ENCODE data around the gene MSL3B.

Gene MSL3B

DNA sequence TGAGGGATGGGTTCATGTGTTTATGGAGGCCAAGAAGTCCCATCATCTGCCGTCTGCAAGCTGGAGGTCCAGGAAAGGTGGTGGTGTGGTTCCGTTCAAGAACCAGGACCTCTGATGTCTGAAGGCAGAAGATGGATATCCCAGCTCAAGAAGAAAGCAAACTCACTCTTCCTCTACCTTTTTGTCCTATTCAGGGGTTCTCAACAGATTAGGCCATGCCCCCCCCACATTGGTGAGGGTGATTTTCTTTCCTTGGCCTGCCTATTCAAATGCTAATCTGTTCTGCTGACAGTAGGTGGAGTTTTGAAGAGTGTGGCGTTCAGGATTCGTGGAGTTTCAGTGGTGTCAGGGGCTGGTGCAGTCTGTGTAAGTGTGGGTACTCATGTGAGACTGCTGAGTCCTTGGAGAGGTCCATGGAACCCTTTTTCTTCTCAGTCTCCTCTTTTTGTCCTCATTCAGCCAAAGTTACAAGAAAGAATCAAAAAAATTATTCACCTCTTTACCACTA, 5.9 kb downstream of the MSL3B start:
- Histone ChIP-seq H3K4me1 (ENCODE audit: insufficient read depth, insufficient read length) (no peaks in the 10 kb centered on the region), H3K27me3 (ENCODE audit: insufficient read depth, insufficient read length) (no peaks in the 10 kb centered on the region), H3K4me3 (ENCODE audit: insufficient read length, low read depth) (no peak overlapping the region), H3K9me3 (ENCODE audit: insufficient read depth, low read length) (peaks cover 16% of the 10 kb centered on the region; the same call in 1 of the 2 replicates), H3K36me3 (ENCODE audit: insufficient read depth, insufficient read length, low read length) (peaks cover 14% of the 10 kb centered on the region), H3K9ac (ENCODE audit: insufficient read length, low read depth) (no peak overlapping the region)
- no peak for TF ChIP-seq ZNF274 (IDR thresholded peaks at IDR 0.05; ENCODE audit: low read depth, low read length)
- TF ChIP-seq YY1 (IDR thresholded peaks at IDR 0.05; ENCODE audit: insufficient read depth, insufficient read length): no peak
- TF ChIP-seq SUZ12 (IDR thresholded peaks at IDR 0.05; ENCODE audit: extremely low read depth, insufficient read depth, insufficient read length): no peak
- DNase-seq (ENCODE audit: low read depth, low spot score): no peak

DNA sequence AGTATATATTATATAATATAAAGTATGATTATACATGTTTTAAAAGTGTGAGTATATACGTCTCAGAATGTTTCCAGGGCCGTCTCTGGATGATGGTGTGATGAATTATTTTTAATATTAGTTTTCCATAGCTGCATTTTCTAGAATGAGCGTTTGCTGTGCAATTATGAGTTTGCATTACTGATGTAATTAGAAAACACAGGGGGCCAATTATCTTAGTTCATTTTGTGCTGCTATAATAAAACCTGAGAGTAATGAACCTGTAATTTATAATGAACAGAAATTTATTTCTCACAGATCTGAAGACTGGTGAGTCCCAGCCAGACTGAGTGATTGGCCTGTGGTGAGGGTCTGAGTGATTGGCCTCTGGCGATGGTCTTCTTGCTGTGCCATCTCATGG, 9.9 kb downstream of the MSL3B start:
- Histone ChIP-seq H3K9ac (ENCODE audit: insufficient read length, low read depth) (no peak overlapping the region), H3K27me3 (ENCODE audit: insufficient read depth, insufficient read length) (no peaks in the 10 kb centered on the region), H3K4me1 (ENCODE audit: insufficient read depth, insufficient read length) (no peaks in the 10 kb centered on the region), H3K36me3 (ENCODE audit: insufficient read depth, insufficient read length, low read length) (peaks cover 4% of the 10 kb centered on the region), H3K9me3 (ENCODE audit: insufficient read depth, low read length) (no peaks in the 10 kb centered on the region), H3K4me3 (ENCODE audit: insufficient read length, low read depth) (no peak overlapping the region)
- no peak for DNase-seq (ENCODE audit: low read depth, low spot score)
- TF ChIP-seq ZNF274 (IDR thresholded peaks at IDR 0.05; ENCODE audit: low read depth, low read length): no peak
- TF ChIP-seq SUZ12 (IDR thresholded peaks at IDR 0.05; ENCODE audit: extremely low read depth, insufficient read depth, insufficient read length): no peak
- no peak for TF ChIP-seq YY1 (IDR thresholded peaks at IDR 0.05; ENCODE audit: insufficient read depth, insufficient read length)

DNA sequence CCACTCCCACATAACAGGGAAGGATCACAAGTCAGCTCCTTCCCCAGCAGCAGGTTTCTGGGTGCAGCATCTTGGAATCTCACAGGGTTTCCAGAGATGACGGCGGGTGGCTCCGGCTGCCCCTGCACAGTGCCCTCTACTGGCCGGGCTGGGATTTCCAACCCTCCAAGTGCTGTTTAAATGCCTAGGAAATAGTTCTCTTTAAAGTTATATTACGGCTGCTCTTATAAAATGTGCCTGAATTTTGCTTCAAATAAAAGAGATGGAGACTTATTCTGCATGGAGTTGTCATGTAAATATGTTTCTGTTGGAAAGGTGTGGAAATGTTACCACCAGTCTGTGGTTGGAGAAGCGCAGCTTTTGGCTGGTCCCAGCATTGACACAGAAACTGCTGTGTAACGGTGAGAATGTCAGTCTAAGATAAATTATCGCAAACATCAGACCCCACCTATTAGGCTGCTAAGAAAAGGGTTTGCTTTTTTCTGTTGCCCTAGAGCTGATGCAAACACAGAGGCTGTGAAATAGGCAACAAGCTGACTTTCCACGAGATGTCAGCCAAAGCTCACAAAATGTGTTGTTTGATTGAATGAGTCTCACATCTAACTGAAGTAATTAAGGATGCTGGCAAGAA, 10.6 kb downstream of the MSL3B start:
- TF ChIP-seq ZNF274 (IDR thresholded peaks at IDR 0.05; ENCODE audit: low read depth, low read length) (no peak), SUZ12 (IDR thresholded peaks at IDR 0.05; ENCODE audit: extremely low read depth, insufficient read depth, insufficient read length) (no peak), YY1 (IDR thresholded peaks at IDR 0.05; ENCODE audit: insufficient read depth, insufficient read length) (no peak)
- H3K9ac ChIP-seq (ENCODE audit: insufficient read length, low read depth): no peak overlapping the region
- H3K27me3 ChIP-seq (ENCODE audit: insufficient read depth, insufficient read length): no peaks in the 10 kb centered on the region
- peaks cover 11% of the 10 kb centered on the region for H3K36me3 ChIP-seq (ENCODE audit: insufficient read depth, insufficient read length, low read length)
- no peaks in the 10 kb centered on the region for H3K4me1 ChIP-seq (ENCODE audit: insufficient read depth, insufficient read length)
- no peak overlapping the region for H3K4me3 ChIP-seq (ENCODE audit: insufficient read length, low read depth)
- no peak for DNase-seq (ENCODE audit: low read depth, low spot score)
- H3K9me3 ChIP-seq (ENCODE audit: insufficient read depth, low read length): no peaks in the 10 kb centered on the region

DNA sequence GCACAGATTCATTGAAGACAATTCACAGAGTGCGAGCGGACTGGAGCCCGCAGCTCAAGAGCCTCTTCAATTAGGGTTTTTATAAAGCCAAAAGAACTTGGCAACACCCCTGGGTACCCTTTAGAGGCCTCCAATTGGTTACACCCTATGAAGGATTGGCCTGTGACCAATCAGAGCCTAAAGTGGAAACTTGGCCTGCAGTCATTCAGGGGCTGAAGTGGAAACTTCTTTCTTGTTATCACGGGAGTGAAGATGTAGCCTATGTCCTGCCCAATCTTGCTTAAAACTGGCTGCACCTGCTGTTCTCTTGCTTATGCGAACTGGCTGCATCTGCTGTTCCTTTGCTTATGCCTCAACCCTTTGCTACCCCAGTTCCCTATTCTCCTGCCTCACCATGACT, 12.0 kb downstream of the MSL3B start:
- Histone ChIP-seq H3K27me3 (ENCODE audit: insufficient read depth, insufficient read length) (no peaks in the 10 kb centered on the region), H3K9me3 (ENCODE audit: insufficient read depth, low read length) (no peaks in the 10 kb centered on the region), H3K36me3 (ENCODE audit: insufficient read depth, insufficient read length, low read length) (peaks cover 25% of the 10 kb centered on the region), H3K9ac (ENCODE audit: insufficient read length, low read depth) (no peak overlapping the region), H3K4me1 (ENCODE audit: insufficient read depth, insufficient read length) (no peaks in the 10 kb centered on the region), H3K4me3 (ENCODE audit: insufficient read length, low read depth) (no peak overlapping the region)
- no peak for DNase-seq (ENCODE audit: low read depth, low spot score)
- TF ChIP-seq SUZ12 (IDR thresholded peaks at IDR 0.05; ENCODE audit: extremely low read depth, insufficient read depth, insufficient read length): no peak
- TF ChIP-seq YY1 (IDR thresholded peaks at IDR 0.05; ENCODE audit: insufficient read depth, insufficient read length): no peak
- TF ChIP-seq ZNF274 (IDR thresholded peaks at IDR 0.05; ENCODE audit: low read depth, low read length): no peak

DNA sequence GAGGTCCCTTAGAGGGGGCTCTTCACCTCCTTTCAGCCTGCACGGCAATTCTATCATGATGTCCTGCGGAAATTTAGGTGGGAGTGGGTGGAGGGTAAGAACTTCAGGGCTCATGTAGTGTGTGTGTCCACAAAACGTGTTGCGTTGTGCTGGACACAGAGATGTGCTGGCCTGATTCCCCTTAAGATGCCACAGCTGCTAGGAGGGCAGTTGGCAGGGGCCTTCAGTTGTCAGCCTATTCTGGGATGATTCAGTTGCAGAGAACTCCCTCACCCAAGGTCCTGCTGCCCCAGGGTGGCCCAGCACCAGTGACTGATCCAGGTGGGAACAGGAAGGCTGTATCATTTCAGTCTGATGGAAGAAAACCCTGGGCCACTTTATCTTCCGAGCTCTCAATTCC, 12.8 kb downstream of the MSL3B start:
- H3K9me3 ChIP-seq (ENCODE audit: insufficient read depth, low read length): no peaks in the 10 kb centered on the region
- no peak overlapping the region for H3K9ac ChIP-seq (ENCODE audit: insufficient read length, low read depth)
- H3K4me3 ChIP-seq (ENCODE audit: insufficient read length, low read depth): no peak overlapping the region
- H3K27me3 ChIP-seq (ENCODE audit: insufficient read depth, insufficient read length): no peaks in the 10 kb centered on the region
- peaks cover 34% of the 10 kb centered on the region for H3K36me3 ChIP-seq (ENCODE audit: insufficient read depth, insufficient read length, low read length)
- DNase-seq (ENCODE audit: low read depth, low spot score): no peak
- H3K4me1 ChIP-seq (ENCODE audit: insufficient read depth, insufficient read length): no peaks in the 10 kb centered on the region
- no peak for TF ChIP-seq ZNF274 (IDR thresholded peaks at IDR 0.05; ENCODE audit: low read depth, low read length)
- no peak for TF ChIP-seq YY1 (IDR thresholded peaks at IDR 0.05; ENCODE audit: insufficient read depth, insufficient read length)
- no peak for TF ChIP-seq SUZ12 (IDR thresholded peaks at IDR 0.05; ENCODE audit: extremely low read depth, insufficient read depth, insufficient read length)

DNA sequence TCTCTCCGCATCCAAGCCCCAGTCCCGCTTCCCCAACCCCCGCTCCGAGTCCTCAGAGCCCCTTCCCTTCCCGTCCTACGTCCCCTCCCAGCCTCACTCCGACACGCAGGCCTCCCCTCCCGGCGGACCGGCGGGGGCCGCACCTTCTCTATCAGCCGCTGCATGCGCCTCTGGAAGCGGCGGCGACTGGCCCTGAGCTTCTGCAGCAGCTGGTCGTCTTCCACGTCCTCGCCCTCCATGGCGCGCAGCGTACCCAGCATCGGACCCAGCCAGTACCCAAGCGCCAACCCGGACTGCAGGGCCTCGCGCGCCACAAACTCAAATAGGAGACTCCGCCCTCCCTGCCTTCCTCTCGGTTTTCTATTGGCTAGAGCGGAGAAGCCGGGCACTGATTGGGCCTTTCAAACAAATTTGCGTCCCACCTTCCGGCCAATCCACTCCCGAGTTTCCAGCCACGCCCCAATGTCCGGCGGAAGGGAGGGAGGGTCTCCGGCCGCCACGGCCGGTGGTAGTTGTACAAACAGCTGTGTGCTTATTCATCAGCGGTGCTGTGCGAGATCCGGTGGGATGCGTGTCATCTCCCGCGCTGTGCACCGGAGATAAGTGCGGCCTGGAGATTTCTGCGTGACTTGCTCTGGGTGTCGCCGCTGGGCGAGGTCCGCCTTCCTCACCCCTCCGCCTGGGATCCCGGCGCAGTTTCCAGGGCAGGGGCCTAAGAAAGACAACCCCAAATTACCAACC, 13.8 kb downstream of the MSL3B start, which contains the start of gene HJURP:
Gene HJURP, minus strand, starts transcription at position 295 of the 741 bp plus-strand sequence. Its CDS starts 35 bp downstream, at position 260.
- H3K27me3 ChIP-seq (ENCODE audit: insufficient read depth, insufficient read length): no peaks in the 10 kb centered on the region
- DNase-seq (ENCODE audit: low read depth, low spot score): peak; percentile 94
- TF ChIP-seq SUZ12 (IDR thresholded peaks at IDR 0.05; ENCODE audit: extremely low read depth, insufficient read depth, insufficient read length): no peak
- no peak for TF ChIP-seq YY1 (IDR thresholded peaks at IDR 0.05; ENCODE audit: insufficient read depth, insufficient read length)
- TF ChIP-seq ZNF274 (IDR thresholded peaks at IDR 0.05; ENCODE audit: low read depth, low read length): no peak

DNA sequence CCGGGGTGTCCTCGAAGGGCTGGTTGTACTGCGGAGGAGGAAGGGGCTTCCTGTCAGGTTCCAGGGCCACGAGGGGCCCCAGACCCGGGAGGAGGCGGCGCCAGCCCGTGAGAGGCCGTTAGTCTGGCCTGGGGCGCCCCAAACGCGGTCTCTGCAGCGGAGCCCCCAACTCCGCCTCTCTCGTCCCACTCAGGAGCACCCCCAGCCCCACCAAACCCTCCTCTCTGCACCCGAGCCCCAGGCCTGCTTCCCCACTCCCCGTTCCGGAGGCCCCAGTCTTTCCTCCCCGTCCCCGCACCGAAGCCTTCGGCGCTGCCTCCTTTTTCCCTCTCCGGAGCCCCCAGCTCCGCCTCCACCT, 14.3 kb downstream of the MSL3B start:
- no peaks in the 10 kb centered on the region for H3K4me1 ChIP-seq (ENCODE audit: insufficient read depth, insufficient read length)

More for the DNA sequence above, 13.8 kb downstream of the MSL3B start, which contains the start of gene HJURP:
- Histone ChIP-seq H3K9ac (ENCODE audit: insufficient read length, low read depth) (peak within 1 kb of the TSS; percentile 96), H3K4me1 (ENCODE audit: insufficient read depth, insufficient read length) (no peaks in the 10 kb centered on the region), H3K4me3 (ENCODE audit: insufficient read length, low read depth) (peak within 1 kb of the TSS; percentile 93), H3K9me3 (ENCODE audit: insufficient read depth, low read length) (no peaks in the 10 kb centered on the region), H3K36me3 (ENCODE audit: insufficient read depth, insufficient read length, low read length) (peaks cover 43% of the 10 kb centered on the region)

More for the DNA sequence above, 14.3 kb downstream of the MSL3B start:
- peaks cover 49% of the 10 kb centered on the region for H3K36me3 ChIP-seq (ENCODE audit: insufficient read depth, insufficient read length, low read length)
- no peaks in the 10 kb centered on the region for H3K27me3 ChIP-seq (ENCODE audit: insufficient read depth, insufficient read length)
- H3K9ac ChIP-seq (ENCODE audit: insufficient read length, low read depth): peak overlapping the region; percentile 96
- peak overlapping the region; percentile 93 for H3K4me3 ChIP-seq (ENCODE audit: insufficient read length, low read depth)
- no peaks in the 10 kb centered on the region for H3K9me3 ChIP-seq (ENCODE audit: insufficient read depth, low read length)
- DNase-seq (ENCODE audit: low read depth, low spot score): no peak
- TF ChIP-seq SUZ12 (IDR thresholded peaks at IDR 0.05; ENCODE audit: extremely low read depth, insufficient read depth, insufficient read length) (no peak), ZNF274 (IDR thresholded peaks at IDR 0.05; ENCODE audit: low read depth, low read length) (no peak), YY1 (IDR thresholded peaks at IDR 0.05; ENCODE audit: insufficient read depth, insufficient read length) (no peak)

Measured in NT2/D1 (cell line).